HG03439 (cell line): ENCODE data around the gene CPZ.

Experiments
- ATAC-seq: cut with Tn5 transposase; IDR thresholded peaks from one replicate; pipeline ENCODE4 v1.9.1; 2021; ENCODE audit warnings: mild to moderate bottlenecking, moderate library complexity; ENCODE audit not compliant: unreplicated experiment

Gene CPZ

GRCh38 chr4:8579526-8580320 lies 12.8 kb upstream of the CPZ start:
- no peak for ATAC-seq

GRCh38 chr4:8580321-8581093 lies 12.1 kb upstream of the CPZ start, which contains the start of gene GPR78:
GPR78 (plus strand) TSS chr4:8580392; CDS start chr4:8580983, 591 bp downstream.
- ATAC-seq = no peak

DNA sequence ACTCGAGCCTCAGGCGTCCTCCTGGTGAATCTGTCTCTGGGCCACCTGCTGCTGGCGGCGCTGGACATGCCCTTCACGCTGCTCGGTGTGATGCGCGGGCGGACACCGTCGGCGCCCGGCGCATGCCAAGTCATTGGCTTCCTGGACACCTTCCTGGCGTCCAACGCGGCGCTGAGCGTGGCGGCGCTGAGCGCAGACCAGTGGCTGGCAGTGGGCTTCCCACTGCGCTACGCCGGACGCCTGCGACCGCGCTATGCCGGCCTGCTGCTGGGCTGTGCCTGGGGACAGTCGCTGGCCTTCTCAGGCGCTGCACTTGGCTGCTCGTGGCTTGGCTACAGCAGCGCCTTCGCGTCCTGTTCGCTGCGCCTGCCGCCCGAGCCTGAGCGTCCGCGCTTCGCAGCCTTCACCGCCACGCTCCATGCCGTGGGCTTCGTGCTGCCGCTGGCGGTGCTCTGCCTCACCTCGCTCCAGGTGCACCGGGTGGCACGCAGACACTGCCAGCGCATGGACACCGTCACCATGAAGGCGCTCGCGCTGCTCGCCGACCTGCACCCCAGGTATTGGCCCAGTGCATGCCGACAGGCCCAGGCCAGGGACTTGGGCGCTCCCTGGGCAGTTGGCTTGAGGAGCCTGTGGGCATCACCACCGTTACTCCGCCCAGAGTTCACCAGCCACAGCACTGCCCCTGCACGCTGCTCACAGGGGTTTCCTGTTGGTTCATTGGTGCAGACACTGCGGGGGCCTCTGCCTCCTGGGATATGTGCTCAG lies 11.3 kb upstream of the CPZ start:
- ATAC-seq = no peak

DNA sequence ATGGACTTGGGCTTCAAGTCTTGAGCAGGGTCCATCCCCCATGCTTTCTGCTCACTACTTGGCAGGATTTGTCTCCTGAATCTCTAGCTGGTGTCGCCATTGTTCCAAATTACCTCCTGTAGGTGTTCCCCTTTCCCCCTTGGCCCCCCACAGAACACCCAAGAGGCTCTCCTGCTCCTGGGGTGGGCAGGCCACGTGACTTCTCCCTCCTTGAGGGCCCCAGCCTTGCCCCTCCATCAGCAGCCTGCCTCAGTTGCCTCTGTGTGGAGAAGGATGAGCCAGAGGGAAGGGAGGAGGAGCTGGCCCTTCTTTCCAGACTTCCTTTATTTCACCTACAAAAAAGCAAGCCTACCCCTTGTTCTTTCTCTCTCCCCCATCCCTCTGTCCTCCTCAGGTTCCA lies 10.5 kb upstream of the CPZ start:
- no peak for ATAC-seq

GRCh38 chr4:8582436-8582835 lies 10.1 kb upstream of the CPZ start:
- ATAC-seq = no peak

GRCh38 chr4:8582941-8583654 lies 9.5 kb upstream of the CPZ start:
- ATAC-seq = no peak

GRCh38 chr4:8583655-8584025 lies 8.9 kb upstream of the CPZ start:
- ATAC-seq = no peak

DNA sequence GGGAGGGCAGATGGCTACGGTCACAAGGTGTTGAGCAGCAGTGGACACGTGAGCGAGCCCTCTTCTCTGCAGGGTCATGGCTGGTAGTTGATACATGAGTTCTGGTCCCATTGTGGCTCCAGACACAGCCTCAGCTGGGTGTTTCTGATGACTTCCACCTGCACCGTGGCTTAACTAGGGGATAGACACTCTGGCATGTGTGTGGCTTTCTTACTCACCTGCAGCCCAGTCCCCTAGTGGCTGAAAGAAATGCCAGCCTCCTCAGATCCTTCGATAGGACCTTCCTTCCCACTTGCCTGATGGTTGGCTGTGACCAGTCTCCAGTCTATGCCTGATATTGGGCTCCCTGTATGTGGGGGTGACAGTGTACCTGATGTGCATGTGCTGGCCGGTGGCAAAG lies 7.4 kb upstream of the CPZ start:
- ATAC-seq = no peak

DNA sequence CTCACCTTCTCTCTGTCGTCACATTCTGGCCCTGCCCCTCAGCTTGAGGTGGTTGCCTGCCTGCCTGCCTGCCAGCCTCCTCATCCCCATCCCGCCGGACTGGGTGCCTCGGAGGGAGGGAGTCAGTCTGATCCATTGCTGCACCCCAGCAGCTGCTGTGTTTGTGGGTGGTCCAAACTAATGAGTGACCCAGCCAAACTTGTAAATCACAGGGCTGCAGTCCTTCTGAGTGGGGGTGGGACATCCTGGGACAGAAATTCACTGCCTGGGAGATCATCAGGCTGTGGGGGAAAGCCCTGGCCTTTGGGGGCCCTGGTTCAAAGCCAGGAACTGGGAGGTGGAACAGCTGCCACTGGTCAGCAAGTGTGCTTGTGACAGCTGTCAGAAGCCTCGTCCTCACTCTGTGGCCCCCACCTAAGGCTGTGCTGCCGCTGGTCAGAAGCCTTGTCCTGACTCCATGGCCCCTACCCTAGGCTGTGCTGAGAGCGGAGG lies 6.8 kb upstream of the CPZ start:
- ATAC-seq = no peak

GRCh38 chr4:8586246-8586645 lies 6.3 kb upstream of the CPZ start:
- ATAC-seq = no peak

- no peak for ATAC-seq
Observed at GRCh38 chr4:8586671-8587468, 5.7 kb upstream of the CPZ start.

- ATAC-seq = no peak
Observed at GRCh38 chr4:8587469-8588195, 4.9 kb upstream of the CPZ start.

DNA sequence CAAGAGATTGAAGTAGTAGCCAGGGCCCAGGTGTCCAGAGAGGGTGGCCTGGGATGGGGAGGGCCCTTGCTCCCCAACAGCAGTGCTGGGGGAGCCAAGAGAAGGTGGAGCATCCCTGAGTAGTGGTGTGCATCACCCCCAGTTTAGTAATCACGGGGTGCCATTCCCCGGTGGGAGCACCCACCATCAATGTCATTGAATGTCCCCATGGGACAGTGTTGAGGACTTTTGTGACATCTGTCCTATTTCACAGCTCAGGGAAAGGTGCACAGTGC lies 4.4 kb upstream of the CPZ start:
- ATAC-seq = no peak

DNA sequence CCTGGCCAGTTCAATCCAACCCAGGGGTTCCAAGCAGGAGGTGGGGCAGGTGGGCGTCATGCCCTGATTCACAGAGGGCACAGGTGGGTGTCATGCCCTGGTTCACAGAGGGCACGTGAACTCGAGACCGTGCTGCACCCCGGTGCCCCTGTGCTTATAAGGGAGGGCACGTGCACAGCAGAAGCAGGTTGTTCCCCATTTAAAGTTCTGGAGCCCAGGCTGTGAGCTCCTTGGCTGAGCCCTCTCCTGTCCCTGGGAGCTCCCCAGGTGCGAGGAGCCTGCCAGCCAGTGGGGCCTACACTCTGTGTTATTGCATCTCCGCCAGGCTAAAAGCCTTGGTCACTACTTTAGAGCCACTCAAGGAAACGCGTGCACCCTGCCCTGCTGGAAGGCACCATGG lies 3.2 kb upstream of the CPZ start:
- no peak for ATAC-seq

- ATAC-seq = no peak
Observed at GRCh38 chr4:8589823-8590545, 2.6 kb upstream of the CPZ start.

- ATAC-seq = no peak
Observed at GRCh38 chr4:8590546-8590880, 2.1 kb upstream of the CPZ start.

- no peak for ATAC-seq
Observed at GRCh38 chr4:8591114-8591513, 1.5 kb upstream of the CPZ start.

- ATAC-seq = no peak
Observed at GRCh38 chr4:8591626-8592365, 769 bp upstream of the CPZ start.
